Measurements from ENCODE around the gene VAMP2.

- TF ChIP-seq CTCF (conservative IDR thresholded peaks at IDR 0.05; ENCODE audit: low read length) (0 out of 2 replicates have a peak, but pooled peaks have one; percentile 16), EZH2phosphoT487 (IDR thresholded peaks at IDR 0.05; ENCODE audit: borderline replicate concordance) (no peak)
Observed at GRCh38 chr17:8189711-8190477, 27.1 kb upstream of the VAMP2 start, which contains the start of gene BORCS6.

Data from Loucy (cell line).